HCT116 (cell line): ENCODE results near the gene NKG7.

Experiments used
- EZH2 ChIP-seq: fragments of 200-600 bp; sonication (generic); IDR thresholded peaks from 2 replicates; pipeline ENCODE4 v1.6.1; 2017; ENCODE audit warnings: antibody characterized with exemption, mixed run types
- POLR2A ChIP-seq: IDR thresholded peaks from 2 replicates; pipeline ENCODE4 v1.7.0; 2011; ENCODE audit warnings: borderline replicate concordance; ENCODE audit not compliant: insufficient read depth, insufficient read length; ENCODE audit errors: extremely low read depth
- YY1 ChIP-seq: IDR thresholded peaks from 2 replicates; pipeline ENCODE4 v1.6.1; 2011; ENCODE audit warnings: low read length, low read depth, moderate library complexity, mild to moderate bottlenecking; ENCODE audit not compliant: insufficient replicate concordance; ENCODE audit errors: extremely low read depth
- ZNF274 ChIP-seq: fragments of 200-500 bp; sonication (Bioruptor generic); IDR thresholded peaks from 2 replicates; pipeline ENCODE4 v1.6.1; 2014; ENCODE audit warnings: mild to moderate bottlenecking, low read depth, low read length, inconsistent platforms
- TF ChIP-seq, protein P1 (sequence below), 3 experiments: fragments of 200-600 bp in 1 of 3; sonication (generic) in 1 of 3; IDR thresholded peaks in 2 of 3; conservative IDR thresholded peaks in 1 of 3; 2 replicates each; pipeline ENCODE4 v1.5.1; 2012 to 2017; ENCODE audit warnings: low read depth in 2 of 3, low read length in 2 of 3, antibody characterized with exemption in 1 of 3, borderline replicate concordance in 1 of 3, control low read depth in 1 of 3, mild to moderate bottlenecking in 1 of 3, mixed read lengths in 1 of 3, mixed run types in 1 of 3, moderate library complexity in 1 of 3; ENCODE audit not compliant: insufficient read depth in 1 of 3
- TF ChIP-seq, protein P2 (sequence below): IDR thresholded peaks from 2 replicates; pipeline ENCODE4 v1.6.1; 2012; ENCODE audit warnings: low read depth

DNA sequence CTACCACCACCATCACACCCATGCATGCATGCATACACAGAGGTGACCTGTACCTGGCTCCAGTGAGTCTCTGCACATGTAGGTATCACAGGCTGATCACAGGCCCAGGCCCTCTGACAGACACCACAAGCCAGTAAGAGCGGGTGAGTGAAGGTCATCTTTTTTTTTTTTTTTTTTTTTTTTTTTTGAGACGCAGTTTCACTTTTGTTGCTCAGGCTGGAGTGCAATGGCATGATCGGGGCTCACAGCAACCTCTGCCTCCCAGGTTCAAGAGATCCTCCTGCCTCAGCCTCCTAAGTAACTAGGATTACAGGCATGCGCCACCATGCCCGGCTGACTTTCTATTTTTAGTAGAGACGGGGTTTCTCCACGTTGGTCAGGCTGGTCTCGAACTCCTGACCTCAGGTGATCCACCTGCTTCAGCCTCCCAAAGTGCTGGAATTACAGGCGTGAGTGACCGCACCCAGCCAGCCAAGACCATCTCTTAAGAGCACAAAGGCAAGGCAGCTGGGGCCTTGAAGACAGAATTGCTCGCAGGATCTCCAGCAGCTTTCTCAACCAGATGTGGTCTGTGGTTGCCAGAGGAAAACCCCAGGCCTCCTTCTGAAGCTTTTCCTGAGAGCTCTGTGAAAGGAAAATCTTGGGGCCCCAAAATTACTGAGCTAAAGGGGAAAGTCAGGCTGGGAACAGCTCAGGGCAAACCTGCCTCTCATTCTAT is 3.2 kb upstream of the NKG7 start:
- TF ChIP-seq, protein P1, sequence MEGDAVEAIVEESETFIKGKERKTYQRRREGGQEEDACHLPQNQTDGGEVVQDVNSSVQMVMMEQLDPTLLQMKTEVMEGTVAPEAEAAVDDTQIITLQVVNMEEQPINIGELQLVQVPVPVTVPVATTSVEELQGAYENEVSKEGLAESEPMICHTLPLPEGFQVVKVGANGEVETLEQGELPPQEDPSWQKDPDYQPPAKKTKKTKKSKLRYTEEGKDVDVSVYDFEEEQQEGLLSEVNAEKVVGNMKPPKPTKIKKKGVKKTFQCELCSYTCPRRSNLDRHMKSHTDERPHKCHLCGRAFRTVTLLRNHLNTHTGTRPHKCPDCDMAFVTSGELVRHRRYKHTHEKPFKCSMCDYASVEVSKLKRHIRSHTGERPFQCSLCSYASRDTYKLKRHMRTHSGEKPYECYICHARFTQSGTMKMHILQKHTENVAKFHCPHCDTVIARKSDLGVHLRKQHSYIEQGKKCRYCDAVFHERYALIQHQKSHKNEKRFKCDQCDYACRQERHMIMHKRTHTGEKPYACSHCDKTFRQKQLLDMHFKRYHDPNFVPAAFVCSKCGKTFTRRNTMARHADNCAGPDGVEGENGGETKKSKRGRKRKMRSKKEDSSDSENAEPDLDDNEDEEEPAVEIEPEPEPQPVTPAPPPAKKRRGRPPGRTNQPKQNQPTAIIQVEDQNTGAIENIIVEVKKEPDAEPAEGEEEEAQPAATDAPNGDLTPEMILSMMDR (IDR thresholded peaks at IDR 0.05 in 2 of 3, conservative IDR thresholded peaks at IDR 0.05 in 1 of 3; ENCODE audit: borderline replicate concordance in 1 of 3, insufficient read depth in 1 of 3, low read depth in 2 of 3, low read length in 2 of 3) = no peak
- TF ChIP-seq EZH2 = no peak
- no peak for TF ChIP-seq POLR2A
- TF ChIP-seq YY1 = no peak
- TF ChIP-seq, protein P2, sequence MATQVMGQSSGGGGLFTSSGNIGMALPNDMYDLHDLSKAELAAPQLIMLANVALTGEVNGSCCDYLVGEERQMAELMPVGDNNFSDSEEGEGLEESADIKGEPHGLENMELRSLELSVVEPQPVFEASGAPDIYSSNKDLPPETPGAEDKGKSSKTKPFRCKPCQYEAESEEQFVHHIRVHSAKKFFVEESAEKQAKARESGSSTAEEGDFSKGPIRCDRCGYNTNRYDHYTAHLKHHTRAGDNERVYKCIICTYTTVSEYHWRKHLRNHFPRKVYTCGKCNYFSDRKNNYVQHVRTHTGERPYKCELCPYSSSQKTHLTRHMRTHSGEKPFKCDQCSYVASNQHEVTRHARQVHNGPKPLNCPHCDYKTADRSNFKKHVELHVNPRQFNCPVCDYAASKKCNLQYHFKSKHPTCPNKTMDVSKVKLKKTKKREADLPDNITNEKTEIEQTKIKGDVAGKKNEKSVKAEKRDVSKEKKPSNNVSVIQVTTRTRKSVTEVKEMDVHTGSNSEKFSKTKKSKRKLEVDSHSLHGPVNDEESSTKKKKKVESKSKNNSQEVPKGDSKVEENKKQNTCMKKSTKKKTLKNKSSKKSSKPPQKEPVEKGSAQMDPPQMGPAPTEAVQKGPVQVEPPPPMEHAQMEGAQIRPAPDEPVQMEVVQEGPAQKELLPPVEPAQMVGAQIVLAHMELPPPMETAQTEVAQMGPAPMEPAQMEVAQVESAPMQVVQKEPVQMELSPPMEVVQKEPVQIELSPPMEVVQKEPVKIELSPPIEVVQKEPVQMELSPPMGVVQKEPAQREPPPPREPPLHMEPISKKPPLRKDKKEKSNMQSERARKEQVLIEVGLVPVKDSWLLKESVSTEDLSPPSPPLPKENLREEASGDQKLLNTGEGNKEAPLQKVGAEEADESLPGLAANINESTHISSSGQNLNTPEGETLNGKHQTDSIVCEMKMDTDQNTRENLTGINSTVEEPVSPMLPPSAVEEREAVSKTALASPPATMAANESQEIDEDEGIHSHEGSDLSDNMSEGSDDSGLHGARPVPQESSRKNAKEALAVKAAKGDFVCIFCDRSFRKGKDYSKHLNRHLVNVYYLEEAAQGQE = no peak
- TF ChIP-seq ZNF274 = no peak
